ENCODE results near the gene AGPAT4.
A peak's percentile ranks its signal among the peaks of the same experiment; 100 is the strongest.
"Not testable (repeated sequence)": the region's sequence is repeated elsewhere in the genome, so short reads cannot be mapped to it uniquely, and the experiment has no call there.

AGPAT4 gene

GRCh38 chr6:161136655-161137054, 137.2 kb downstream of the AGPAT4 start:
- no peak for DNase-seq

DNA sequence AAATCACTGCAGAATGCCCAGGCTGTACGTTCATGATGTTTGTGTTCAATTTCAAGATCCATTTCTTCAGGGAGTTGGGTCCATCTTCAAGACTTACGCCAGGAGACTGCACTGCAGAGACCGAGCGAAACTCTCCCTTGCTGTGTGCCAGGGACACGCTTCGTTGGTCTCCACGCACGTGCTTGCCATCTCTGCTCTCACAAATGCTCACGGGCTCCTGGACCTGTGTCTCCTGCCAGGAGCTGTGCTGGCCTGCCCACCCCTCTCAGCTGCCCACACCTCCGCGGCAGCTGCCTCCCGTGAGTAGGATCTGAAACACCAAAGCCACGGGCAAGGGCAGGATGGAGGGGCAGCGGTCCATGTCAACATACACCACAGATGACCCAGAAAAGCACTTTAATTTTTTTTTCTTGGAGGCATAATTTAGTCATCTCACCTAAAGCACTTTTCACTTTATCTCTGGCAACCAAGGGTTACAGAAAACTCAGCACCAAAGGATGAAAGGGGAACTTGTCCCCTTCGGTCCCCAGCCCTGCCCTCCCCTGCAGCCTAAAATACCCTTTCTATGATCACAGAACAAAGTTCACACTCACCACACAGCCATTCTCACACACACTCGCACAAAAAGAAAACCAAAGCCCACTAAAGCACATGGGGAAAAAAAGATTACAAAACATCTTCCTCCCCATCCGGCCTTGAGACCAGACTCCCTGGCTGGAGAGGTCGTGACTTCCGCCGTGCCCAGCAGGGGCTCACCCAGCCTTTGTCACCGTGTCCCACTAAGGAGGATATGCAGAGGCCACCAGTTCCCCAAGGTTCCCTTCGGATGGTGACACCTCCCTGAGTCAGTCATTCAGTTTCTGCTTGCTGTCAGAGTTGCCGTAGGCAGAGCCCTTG, 137.9 kb downstream of the AGPAT4 start:
- no peak for DNase-seq

GRCh38 chr6:161134550-161135298, 139.1 kb downstream of the AGPAT4 start:
- DNase-seq = no peak

- no peak for DNase-seq
Observed at GRCh38 chr6:161133963-161134362, 139.9 kb downstream of the AGPAT4 start.

- DNase-seq = no peak
Observed at GRCh38 chr6:161132384-161132783, 141.5 kb downstream of the AGPAT4 start.

DNA sequence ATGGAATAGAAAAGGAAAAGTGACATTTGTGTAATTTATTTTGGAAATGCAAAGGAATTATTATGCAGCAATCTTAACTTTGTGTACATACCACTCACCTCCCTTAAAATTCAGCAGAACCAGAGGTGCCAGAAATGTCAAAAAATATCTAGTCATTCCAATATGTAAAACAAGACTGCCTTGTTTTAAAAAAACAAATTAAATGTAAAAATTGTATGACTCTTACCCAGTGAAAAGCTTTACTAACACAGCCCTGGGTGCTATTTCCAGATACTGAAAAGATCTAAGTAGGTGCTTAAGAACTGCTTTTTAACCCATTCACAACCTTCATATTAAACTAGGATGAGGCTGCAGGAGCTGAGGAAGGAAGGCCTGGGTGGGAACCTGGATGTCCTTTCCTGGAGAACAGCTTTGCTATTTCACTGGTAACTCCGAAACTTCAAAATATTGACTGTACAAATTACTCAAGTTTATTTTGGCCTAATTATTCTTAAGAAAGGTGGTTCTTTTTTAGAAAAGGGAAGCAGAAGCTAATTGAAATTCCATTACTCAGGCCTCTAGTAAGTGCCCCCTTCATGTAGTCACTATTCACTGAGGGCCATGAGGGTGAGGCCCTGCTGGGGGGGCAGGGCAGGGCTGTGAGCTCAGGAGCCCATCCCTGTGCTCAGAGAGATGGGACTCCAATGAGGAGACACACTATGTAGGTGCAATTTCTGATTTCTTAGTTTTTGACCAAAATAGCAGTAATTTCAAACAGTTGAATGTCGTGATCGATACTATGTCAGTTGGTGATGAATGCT, 142.7 kb downstream of the AGPAT4 start:
- DNase-seq = no peak

DNA sequence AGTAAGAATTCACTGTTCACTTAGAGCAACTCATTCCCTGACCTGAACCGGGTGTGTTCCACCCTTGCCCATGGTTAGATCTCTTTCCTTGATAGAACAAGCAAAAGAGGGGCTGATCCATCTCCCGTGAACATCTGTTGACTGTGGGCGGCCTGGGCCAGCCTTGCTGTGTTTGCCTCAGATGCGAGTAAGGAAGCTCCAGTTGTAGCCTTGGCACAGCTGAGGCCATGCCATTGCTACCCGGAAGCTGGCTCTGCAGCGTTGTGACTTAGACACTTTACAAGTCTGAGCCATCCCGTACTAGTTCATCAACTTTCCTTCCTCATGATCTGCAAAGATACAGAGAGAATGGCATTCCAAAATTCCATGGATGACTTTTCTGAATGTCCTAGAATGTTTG, 143.3 kb downstream of the AGPAT4 start:
- no peak for DNase-seq

GRCh38 chr6:161128680-161129196, 145.1 kb downstream of the AGPAT4 start:
- no peak for DNase-seq

DNA sequence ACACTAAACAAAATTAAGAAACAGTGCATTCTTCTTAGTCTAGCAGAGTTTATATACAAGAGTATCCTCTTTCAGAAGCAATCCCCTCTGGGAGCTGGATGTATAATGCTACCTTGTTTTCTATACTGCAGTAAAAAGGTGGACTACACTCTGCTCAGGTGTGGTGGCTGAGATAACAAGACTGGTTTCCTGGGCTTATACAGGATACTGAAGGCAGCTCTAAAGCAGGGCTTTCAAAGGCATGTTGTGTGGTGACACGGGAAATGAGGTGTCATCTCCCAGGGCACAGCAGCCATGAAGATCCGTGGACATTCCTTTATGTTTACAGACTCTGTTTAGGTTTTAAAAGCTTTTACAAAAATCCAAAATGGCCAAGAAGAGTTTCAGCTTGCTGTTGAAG, 145.6 kb downstream of the AGPAT4 start:
- no peak for DNase-seq

DNA sequence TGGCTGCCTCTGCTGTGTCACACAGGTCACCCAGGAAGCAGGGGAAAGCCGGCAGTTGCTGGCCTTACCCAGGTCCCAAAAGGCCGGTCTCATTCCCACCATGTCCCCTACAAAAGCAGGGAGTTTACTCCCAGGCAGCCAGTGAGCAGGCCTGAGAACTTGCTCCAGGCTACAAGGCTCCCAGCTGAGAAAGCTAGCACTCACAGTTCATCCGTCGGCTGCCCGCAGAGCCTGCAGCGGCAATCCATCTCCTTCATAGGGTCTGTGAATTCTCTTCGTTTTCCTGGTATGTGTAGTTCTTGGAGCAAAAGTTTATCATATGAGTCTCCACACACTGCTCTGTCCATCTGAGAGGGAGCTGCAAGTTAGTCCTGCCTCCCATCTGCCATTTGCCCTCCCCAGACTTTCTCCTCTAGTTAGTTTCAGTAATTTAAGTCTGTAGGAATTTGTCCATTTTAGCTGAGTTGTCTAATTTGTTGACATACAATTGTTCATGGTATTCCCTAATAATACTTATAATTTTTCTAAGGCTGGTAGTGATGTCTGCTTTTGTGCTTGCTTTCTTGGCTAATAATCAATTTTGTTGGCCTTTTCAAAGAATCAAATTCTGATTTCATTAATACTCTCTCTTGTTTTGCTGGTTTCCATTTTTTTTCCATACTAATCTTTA, 146.7 kb downstream of the AGPAT4 start:
- no peak for DNase-seq

- no peak for DNase-seq
Observed at GRCh38 chr6:161125591-161125990, 148.3 kb downstream of the AGPAT4 start.

GRCh38 chr6:161123319-161123718, 150.5 kb downstream of the AGPAT4 start:
- DNase-seq = not testable (repeated sequence)

DNA sequence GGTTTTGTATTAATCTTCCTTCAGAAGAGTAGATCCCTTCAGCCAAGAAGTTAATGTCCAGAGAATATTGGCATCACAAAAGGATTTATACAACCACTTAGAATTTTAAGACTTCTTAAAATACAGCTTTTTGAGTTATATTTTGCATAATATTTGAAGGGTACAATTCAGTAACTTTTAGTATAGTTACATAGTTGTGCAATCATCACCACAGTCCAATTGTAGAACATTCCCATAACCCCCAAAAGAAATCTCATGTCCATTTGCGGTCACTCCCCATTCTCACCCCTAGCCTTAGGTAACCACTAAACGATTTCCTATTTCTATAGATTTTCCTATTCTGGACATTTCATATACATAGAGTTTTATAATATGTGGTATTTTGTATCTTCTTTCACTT, 155.9 kb downstream of the AGPAT4 start:
- DNase-seq = no peak

- peak; percentile 3 for DNase-seq
Observed at GRCh38 chr6:161117308-161117707, 156.6 kb downstream of the AGPAT4 start.

DNA sequence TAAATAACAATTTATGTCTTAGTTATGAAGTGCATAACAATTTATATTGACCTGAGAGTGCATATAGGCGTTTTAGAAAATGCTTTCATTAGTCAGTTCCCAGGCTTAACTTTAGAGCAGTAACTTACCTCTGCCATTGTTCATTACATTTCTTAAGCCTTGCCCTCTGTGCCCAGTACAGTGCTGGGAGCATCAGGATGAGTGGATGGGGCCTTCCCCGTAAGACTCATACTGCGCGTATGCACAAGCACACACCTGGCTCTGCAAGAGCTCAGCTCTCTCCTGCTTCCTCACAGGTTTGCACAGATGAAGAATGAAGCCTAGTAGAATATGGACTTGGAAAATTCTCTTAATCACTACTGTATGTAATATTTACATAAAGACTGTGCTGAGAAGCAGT, 157.3 kb downstream of the AGPAT4 start:
- no peak for DNase-seq

DNA sequence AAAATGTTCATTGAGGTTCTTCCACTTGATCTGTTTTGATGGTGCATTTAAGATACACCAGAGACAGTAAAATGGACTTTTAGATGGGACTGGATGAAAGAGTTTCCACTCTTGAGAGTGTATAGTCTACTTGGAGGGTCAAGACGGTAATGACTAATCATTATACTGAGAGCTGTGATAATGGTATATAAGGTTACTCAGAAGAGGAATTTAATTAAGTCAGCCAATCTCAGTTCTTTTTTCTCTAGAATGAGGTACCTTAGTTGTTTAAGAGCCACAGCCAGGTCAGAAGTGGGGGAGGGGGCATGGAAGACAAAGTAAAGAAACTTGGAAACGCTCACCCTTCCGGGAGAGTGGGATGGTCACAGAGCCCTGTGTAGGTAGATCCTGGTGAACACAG, 158.4 kb downstream of the AGPAT4 start:
- DNase-seq = no peak

- DNase-seq = no peak
Observed at GRCh38 chr6:161111261-161111660, 162.6 kb downstream of the AGPAT4 start.

- DNase-seq = no peak
Observed at GRCh38 chr6:161110028-161110779, 163.7 kb downstream of the AGPAT4 start.

- DNase-seq = no peak
Observed at GRCh38 chr6:161109366-161109765, 164.5 kb downstream of the AGPAT4 start.

GRCh38 chr6:161108916-161109315, 164.9 kb downstream of the AGPAT4 start:
- peak; percentile 16 for DNase-seq

All from SIG-M5 (cell line).